ENCODE results near the gene COX6B2. TPM values are rescaled to one million over a fixed set of nuclear protein-coding genes. Genes with fewer than 3 reads are reported as not detected.

The COX6B2 gene
- total and polyA plus RNA-seq, 2 of the 13 experiments (the other 11 are each of a cell fraction or from before 2014, with no cell fraction given) = 0.21 TPM; not detected in 1

- TF ChIP-seq ZFP91 (CRISPR knock-in tag; IDR thresholded peaks at IDR 0.05; ENCODE audit: borderline replicate concordance) = peak; percentile 5; the same call in 1 of the 2 replicates
- TF ChIP-seq CREM (IDR thresholded peaks at IDR 0.05) = peak; percentile 87
- TF ChIP-seq CREM (CRISPR knock-in tag; IDR thresholded peaks at IDR 0.05) = no peak
- no peak for TF ChIP-seq SPEN (CRISPR knock-in tag; IDR thresholded peaks at IDR 0.05; ENCODE audit: low read depth)
- no peak for TF ChIP-seq ZMAT5 (CRISPR knock-in tag; IDR thresholded peaks at IDR 0.05; ENCODE audit: borderline replicate concordance, low read depth)
- TF ChIP-seq GABPB1 (CRISPR knock-in tag; IDR thresholded peaks at IDR 0.05) = peak; percentile 67; the same call in 1 of the 2 replicates
- peak; percentile 92 for TF ChIP-seq SUZ12 (IDR thresholded peaks at IDR 0.05; ENCODE audit: low read depth, low read length)
- TF ChIP-seq THAP7 (CRISPR knock-in tag; IDR thresholded peaks at IDR 0.05) = no peak
- no peak for TF ChIP-seq ZNF550 (CRISPR knock-in tag; IDR thresholded peaks at IDR 0.05; ENCODE audit: borderline replicate concordance)
- no peak for TF ChIP-seq SMYD3 (CRISPR knock-in tag; IDR thresholded peaks at IDR 0.05)
- TF ChIP-seq PCBP1 (IDR thresholded peaks at IDR 0.05; ENCODE audit: borderline replicate concordance, low read depth, low read length) = no peak
- no peak for TF ChIP-seq ZFX (CRISPR knock-in tag; IDR thresholded peaks at IDR 0.05; ENCODE audit: low read depth)
- no peak for TF ChIP-seq SRSF4 (IDR thresholded peaks at IDR 0.05; ENCODE audit: low read depth, low read length, poor library complexity, severe bottlenecking)
- TF ChIP-seq ZNF414 (CRISPR knock-in tag; IDR thresholded peaks at IDR 0.05) = no peak
- TF ChIP-seq ZSCAN12 (CRISPR knock-in tag; IDR thresholded peaks at IDR 0.05) = no peak
- no peak for TF ChIP-seq ZNF232 (CRISPR knock-in tag; IDR thresholded peaks at IDR 0.05; ENCODE audit: borderline replicate concordance)
- no peak for TF ChIP-seq RARA (CRISPR knock-in tag; IDR thresholded peaks at IDR 0.05)
- TF ChIP-seq ZNF143 (CRISPR knock-in tag; IDR thresholded peaks at IDR 0.05) = peak; percentile 93
- TF ChIP-seq HDAC6 (IDR thresholded peaks at IDR 0.05; ENCODE audit: low read depth, low read length) = no peak
Observed at GRCh38 chr19:55304279-55304978, 50.1 kb downstream of the COX6B2 start (continued).

Data from HepG2 (cell line).